Activated naive CD4-positive, alpha-beta T cell treated with anti-CD3 and anti-CD28 coated beads, Interleukin-2, amount 50 U/mL, for 16 hours (primary cell): Measurements from ENCODE around the gene ATXN7L2.

Experiments
- DNase-seq: peaks from one replicate; pipeline ENCODE4 v3.0.0-alpha.2; 2020

The ATXN7L2 gene

GRCh38 chr1:109527846-109528695, 44.4 kb downstream of the ATXN7L2 start:
- DNase-seq, result no peak

- no peak for DNase-seq
These were observed 45.0 kb downstream of the ATXN7L2 start for GRCh38 chr1:109528712-109529111.

GRCh38 chr1:109529881-109530456, 46.3 kb downstream of the ATXN7L2 start:
- DNase-seq, result no peak

GRCh38 chr1:109530457-109531087, 46.9 kb downstream of the ATXN7L2 start:
- DNase-seq, result no peak

- DNase-seq, result no peak
These were observed 47.7 kb downstream of the ATXN7L2 start for GRCh38 chr1:109531380-109531779.

GRCh38 chr1:109531826-109532364, 48.2 kb downstream of the ATXN7L2 start:
- DNase-seq, result no peak

- peak; percentile 89 for DNase-seq
These were observed 48.8 kb downstream of the ATXN7L2 start for GRCh38 chr1:109532365-109533136.

GRCh38 chr1:109534307-109534858, 50.7 kb downstream of the ATXN7L2 start:
- DNase-seq, result no peak

- no peak for DNase-seq
These were observed 51.8 kb downstream of the ATXN7L2 start for GRCh38 chr1:109535481-109535880.

GRCh38 chr1:109535971-109536491, 52.3 kb downstream of the ATXN7L2 start:
- no peak for DNase-seq

GRCh38 chr1:109537450-109538178, 53.9 kb downstream of the ATXN7L2 start:
- DNase-seq, result no peak

GRCh38 chr1:109538827-109539555, 55.3 kb downstream of the ATXN7L2 start:
- no peak for DNase-seq

- no peak for DNase-seq
These were observed 56.0 kb downstream of the ATXN7L2 start, which contains the start of gene GPR61 for GRCh38 chr1:109539676-109540075. GPR61 (plus strand) TSS chr1:109539872; CDS start chr1:109543023, 3,151 bp downstream.

GRCh38 chr1:109541102-109541501, 57.4 kb downstream of the ATXN7L2 start:
- DNase-seq, result no peak
